B cell (primary cell): ENCODE results near the gene IMMP2L. TPM values are rescaled to one million over a fixed set of nuclear protein-coding genes. Genes with fewer than 3 reads are reported as not detected.

Experiments used
- ATAC-seq: fragments of 200-7000 bp; cut with Tn5 transposase; one replicate; pipeline ENCODE4 v1.10.0; 2021; ENCODE audit warnings: low read depth, mild to moderate bottlenecking, moderate number of reproducible peaks, moderate library complexity
- CTCF ChIA-PET: fragments of 350-600 bp; sonication (Branson Sonifier 250); formaldehyde crosslinking; loops from one replicate; lab custom pipeline; 2021; ENCODE audit warnings: antibody characterized with exemption, inconsistent platforms; lab: Charles Lee
- POLR2A ChIA-PET: fragments of 350-600 bp; sonication (Branson Sonifier 250); formaldehyde crosslinking; loops from one replicate; lab custom pipeline; 2021; ENCODE audit warnings: antibody characterized with exemption; lab: Charles Lee
- DNase-seq: peaks from one replicate; pipeline ENCODE4 v3.0.0; 2013
- H2AFZ ChIP-seq: 2 replicates; pipeline ENCODE4 v1.6.1; 2012; ENCODE audit warnings: mild to moderate bottlenecking, low read depth, low read length; ENCODE audit not compliant: insufficient read depth, poor library complexity, severe bottlenecking
- H3K27ac ChIP-seq, 2 donors: 1 replicate in 1 of 2; 2 replicates in 1 of 2; pipeline ENCODE4 v1.5.1; 2012 to 2013; ENCODE audit warnings: low read length in 2 of 2, mild to moderate bottlenecking in 2 of 2, moderate library complexity in 1 of 2
- H3K27me3 ChIP-seq, 4 experiments: fragments of 200-600 bp in 1 of 4; sonication (generic) in 1 of 4; replicated peaks in 1 of 4; 1 replicate in 2 of 4; 2 replicates in 2 of 4; pipeline versions ENCODE4 v1.6.1 to v1.7.0; 2013 to 2016; ENCODE audit warnings: low read length in 3 of 4, mild to moderate bottlenecking in 2 of 4, mixed read lengths in 1 of 4, moderate library complexity in 1 of 4; ENCODE audit not compliant: insufficient read depth in 4 of 4, control insufficient read depth in 3 of 4; ENCODE audit errors: control extremely low read depth in 1 of 4
- H3K36me3 ChIP-seq, 2 experiments: replicated peaks in 1 of 2; 1 replicate in 1 of 2; 2 replicates in 1 of 2; pipeline versions ENCODE4 v1.6.1 to v1.7.1; 2013; ENCODE audit warnings: low read length in 1 of 2; ENCODE audit not compliant: insufficient read depth in 2 of 2, control insufficient read depth in 1 of 2; ENCODE audit errors: control extremely low read depth in 1 of 2, extremely low read depth in 1 of 2
- H3K4me1 ChIP-seq, 2 donors: fragments of 200-600 bp in 1 of 2; sonication (generic) in 1 of 2; 1 replicate in 1 of 2; 2 replicates in 1 of 2; pipeline versions ENCODE4 v1.5.1 to v1.6.1; 2013 to 2017; ENCODE audit warnings: low read length in 2 of 2; ENCODE audit not compliant: control insufficient read depth in 2 of 2, insufficient read depth in 2 of 2
- H3K4me2 ChIP-seq: replicated peaks from 2 replicates; pipeline ENCODE3; 2012; ENCODE audit warnings: mild to moderate bottlenecking, low read depth, low read length; ENCODE audit not compliant: poor library complexity, severe bottlenecking
- H3K4me3 ChIP-seq, 5 experiments: fragments of 200-600 bp in 1 of 5; sonication (generic) in 1 of 5; 1 replicate in 3 of 5; 2 replicates in 2 of 5; pipeline versions ENCODE4 v1.5.1 to v1.7.0; 2011 to 2016; ENCODE audit warnings: low read length in 4 of 5, mild to moderate bottlenecking in 4 of 5, low read depth in 2 of 5, control low read depth in 1 of 5, moderate library complexity in 1 of 5; ENCODE audit not compliant: insufficient read depth in 1 of 5; ENCODE audit errors: control extremely low read depth in 1 of 5, extremely low read depth in 1 of 5
- H3K79me2 ChIP-seq: fragments of 200-600 bp; sonication (generic); one replicate; pipeline ENCODE4 v1.6.0; 2016; ENCODE audit warnings: low read length; ENCODE audit not compliant: control insufficient read depth, insufficient read depth
- H3K9ac ChIP-seq: fragments of 200-600 bp; sonication (generic); 2 replicates; pipeline ENCODE4 v1.6.1; 2017; ENCODE audit warnings: mild to moderate bottlenecking, low read length, moderate library complexity
- H3K9me3 ChIP-seq, 3 donors: one replicate each; pipeline versions ENCODE4 v1.6.1 to v1.7.1; 2013; ENCODE audit warnings: low read length in 2 of 3; ENCODE audit not compliant: control insufficient read depth in 2 of 3, insufficient read depth in 1 of 3; ENCODE audit errors: control extremely low read depth in 1 of 3
- H4K20me1 ChIP-seq: 2 replicates; pipeline ENCODE4 v1.6.0; 2012; ENCODE audit warnings: mild to moderate bottlenecking, low read length; ENCODE audit not compliant: insufficient read depth, control insufficient read depth, poor library complexity, severe bottlenecking
- H3K27ac Mint-ChIP-seq: one replicate; pipeline ENCODE4 v1.8.0; 2021; ENCODE audit warnings: mixed read lengths
- H3K27me3 Mint-ChIP-seq: one replicate; pipeline ENCODE4 v1.8.0; 2021; ENCODE audit warnings: mixed read lengths
- H3K4me1 Mint-ChIP-seq: one replicate; pipeline ENCODE4 v1.8.0; 2021; ENCODE audit warnings: mixed read lengths
- H3K4me3 Mint-ChIP-seq: one replicate; pipeline ENCODE4 v1.8.0; 2021; ENCODE audit warnings: mixed read lengths
- H3K9me3 Mint-ChIP-seq: one replicate; pipeline ENCODE4 v1.8.0; 2022; ENCODE audit warnings: mixed read lengths; ENCODE audit not compliant: insufficient read depth
- CTCF ChIP-seq: fragments of 200-600 bp; IDR thresholded peaks from one replicate; pipeline ENCODE4 v1.8.0; 2022; ENCODE audit warnings: antibody characterized with exemption, mild to moderate bottlenecking
- EZH2 ChIP-seq: IDR thresholded peaks from 2 replicates; pipeline ENCODE4 v1.6.1; 2012; ENCODE audit warnings: borderline replicate concordance, low read depth, mild to moderate bottlenecking, moderate library complexity, low read length; ENCODE audit not compliant: insufficient read depth, poor library complexity, severe bottlenecking
- WGBS: methylation state at CpG from one replicate; pipeline ENCODE4 v1.1.5; 2013; ENCODE audit warnings: missing lambda C conversion rate; ENCODE audit not compliant: insufficient coverage; 5-methylcytosine and 5-hydroxymethylcytosine counted together
- intact Hi-C: fragments of 100-400 bp; cut with micrococcal nuclease; formaldehyde crosslinking; loops from one replicate; pipeline ENCODE4 v1.10.0; 2022
- polyA plus RNA-seq: library from polyadenylated mRNA; depleted of rRNA; stranded (reverse); fragments of >200 nt; gene quantifications from 2 replicates; pipeline ENCODE4 v1.2.3, GENCODE V29; 2012
- total RNA-seq, 2 donors: library from RNA; stranded (reverse); fragments of 120-200 nt in 1 of 2; gene quantifications; 1 replicate in 1 of 2; 2 replicates in 1 of 2; pipeline versions ENCODE4 v1.2.3 to v1.2.4, GENCODE V29; 2013 to 2022

The IMMP2L gene
- total and polyA plus RNA-seq, 2 donors (not counting 1 experiment from before 2014, with no cell fraction given) = 3.8 to 34.2 TPM

- H3K4me1 Mint-ChIP-seq = no peaks in the 10 kb centered on the region
- no peak for ATAC-seq
- no peak overlapping the region for H2AFZ ChIP-seq
- H3K4me3 ChIP-seq = no peak overlapping the region
- H3K27me3 ChIP-seq = no peaks in the 10 kb centered on the region
- H3K27ac Mint-ChIP-seq = no peak overlapping the region
- no peaks in the 10 kb centered on the region for H3K9me3 ChIP-seq
- intact Hi-C loops = no loop called here
- peaks cover 0 to 4% of the 10 kb centered on the region in 2 donors for H3K4me1 ChIP-seq
- no peak overlapping the region for H3K4me3 Mint-ChIP-seq
- no peaks in the 10 kb centered on the region for H3K27me3 Mint-ChIP-seq
- H3K9me3 Mint-ChIP-seq = peaks cover 3% of the 10 kb centered on the region
- WGBS = 64% methylated on average over 1 of the region's 2 CpGs
- no peaks in the 10 kb centered on the region for H3K79me2 ChIP-seq
- no peak overlapping the region for H3K27ac ChIP-seq
- H4K20me1 ChIP-seq = no peaks in the 10 kb centered on the region
- ChIA-PET POLR2A (no interaction called here), CTCF (interaction anchor here (1.0 kb wide), 1 partner anchor 9 kb away, joined by 3 read pairs; no protein-coding TSS in a partner anchor)
- no peak for DNase-seq
- no peaks in the 10 kb centered on the region for H3K36me3 ChIP-seq
- no peak overlapping the region for H3K9ac ChIP-seq
- no peak overlapping the region for H3K4me2 ChIP-seq
- TF ChIP-seq CTCF (no peak), EZH2 (no peak)
Measured at GRCh38 chr7:111053035-111053434, 509.3 kb downstream of the IMMP2L start.

- no peak overlapping the region for H3K27ac Mint-ChIP-seq
- TF ChIP-seq EZH2 (no peak), CTCF (no peak)
- no peak overlapping the region for H3K9ac ChIP-seq
- no peak overlapping the region for H3K27ac ChIP-seq
- H3K27me3 ChIP-seq = no peaks in the 10 kb centered on the region
- no peaks in the 10 kb centered on the region for H3K4me1 Mint-ChIP-seq
- H4K20me1 ChIP-seq = no peaks in the 10 kb centered on the region
- H3K79me2 ChIP-seq = no peaks in the 10 kb centered on the region
- intact Hi-C loops = no loop called here
- H3K36me3 ChIP-seq = no peaks in the 10 kb centered on the region
- no CpG with 5 or more reads among the region's 1 CpG for WGBS
- CTCF ChIA-PET = interaction anchor here (0.6 kb wide), 1 partner anchor 14 kb away, joined by 7 read pairs; no protein-coding TSS in a partner anchor
- no peak overlapping the region for H3K4me3 ChIP-seq
- no peaks in the 10 kb centered on the region for H3K27me3 Mint-ChIP-seq
- no peaks in the 10 kb centered on the region for H3K9me3 ChIP-seq
- POLR2A ChIA-PET = no interaction called here
- H3K4me2 ChIP-seq = no peak overlapping the region
- no peak for DNase-seq
- peaks cover 0 to 4% of the 10 kb centered on the region in 2 donors for H3K4me1 ChIP-seq
- no peak overlapping the region for H2AFZ ChIP-seq
- H3K4me3 Mint-ChIP-seq = no peak overlapping the region
- ATAC-seq = no peak
- H3K9me3 Mint-ChIP-seq = peaks cover 3% of the 10 kb centered on the region
Measured at GRCh38 chr7:111051832-111052231, 510.5 kb downstream of the IMMP2L start.
